Ovary (tissue), 3 donors: ENCODE data around the gene E2F6.

ENCODE experiments used
- CTCF ChIP-seq, 3 donors: fragments of 450-650 bp in 2 of 3; fragments of 200-600 bp in 1 of 3; IDR thresholded peaks; one replicate each; pipeline versions ENCODE4 v1.5.1 to v1.8.0; 2016 to 2022; ENCODE audit warnings: antibody characterized with exemption in 3 of 3, mild to moderate bottlenecking in 1 of 3
- POLR2A ChIP-seq: fragments of 450-650 bp; IDR thresholded peaks from one replicate; pipeline ENCODE4 v1.6.1; 2017; ENCODE audit warnings: antibody characterized with exemption, mild to moderate bottlenecking, moderate library complexity
- donor health status: DM: no; HTN: no; CAD: no.

- TF ChIP-seq POLR2A (no peak), CTCF (IDR thresholded peaks at IDR 0.05) (no peak)
Measured at GRCh38 chr2:11458753-11459152, 7.2 kb downstream of the E2F6 start.
